ENCODE measurements around the gene WDR49.

WDR49 gene

DNA sequence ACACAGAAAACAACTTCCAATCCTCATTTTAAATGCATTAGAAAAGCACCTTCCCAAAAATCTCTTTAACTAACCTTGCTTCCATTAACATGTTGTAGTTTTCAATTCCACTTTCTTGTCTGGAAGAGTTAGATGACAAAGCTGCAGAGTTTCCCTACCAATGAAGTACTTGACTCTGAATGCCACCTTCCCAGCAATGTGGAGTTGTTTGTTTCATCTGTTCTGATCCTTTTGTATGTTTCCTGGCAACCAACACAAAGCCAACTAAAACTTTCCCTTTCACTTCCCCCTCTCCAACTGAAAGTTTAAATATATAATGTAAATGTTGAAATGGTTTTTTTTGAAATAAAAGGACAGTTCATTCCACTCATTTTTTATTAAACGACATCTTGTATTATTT is at the start of gene WDR49:
Gene WDR49 (minus strand): TSS at position 183 of the 400 bp plus-strand sequence. CDS start 517 bp downstream, outside the sequence.
- in situ Hi-C loops (cut with MboI; ENCODE audit: low pct_unique_long_range_greater_than_20kb, low sequenced_read_pairs): no loop called here
- no peak for DNase-seq

DNA sequence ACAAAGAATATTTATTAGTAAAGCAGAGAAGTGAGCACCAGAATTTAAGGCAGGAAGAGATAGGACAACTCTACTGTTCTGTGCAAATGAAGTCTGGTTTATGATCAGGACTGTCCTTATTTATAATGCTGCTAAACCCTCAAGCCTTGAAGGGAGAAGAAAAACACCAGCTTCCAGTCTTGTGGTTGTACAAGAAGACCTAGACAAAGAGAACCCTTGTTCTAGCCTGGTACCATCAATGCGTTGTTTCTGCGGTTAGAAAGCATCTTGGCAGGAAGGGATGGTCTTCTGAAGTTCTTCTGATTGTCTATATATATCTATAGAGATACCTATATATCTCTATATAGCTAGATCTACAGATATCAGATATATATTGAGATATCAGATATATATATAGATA is 47.2 kb upstream of the WDR49 start:
- in situ Hi-C loops (cut with MboI; ENCODE audit: low pct_unique_long_range_greater_than_20kb, low sequenced_read_pairs): no loop called here
- no peak for DNase-seq

DNA sequence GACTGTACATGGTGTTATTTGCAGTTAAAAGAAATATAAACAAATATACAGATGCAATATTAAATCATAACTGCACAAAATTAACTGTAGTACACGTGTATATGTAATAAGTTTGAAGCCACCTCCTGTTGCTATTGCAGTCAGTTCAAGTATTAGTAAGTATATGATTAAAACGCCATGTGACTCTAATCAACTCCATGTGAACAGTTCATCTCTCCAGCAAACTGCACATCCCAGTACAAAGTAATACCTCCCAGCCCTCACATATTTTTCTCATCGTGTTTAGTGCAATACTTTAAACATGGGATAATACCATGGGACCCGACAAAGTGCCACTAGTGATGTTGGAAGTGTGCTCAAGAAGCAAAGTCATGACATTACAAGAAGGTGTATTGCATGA is 46.3 kb upstream of the WDR49 start:
- in situ Hi-C loops (cut with MboI; ENCODE audit: low pct_unique_long_range_greater_than_20kb, low sequenced_read_pairs): no loop called here
- DNase-seq: no peak

DNA sequence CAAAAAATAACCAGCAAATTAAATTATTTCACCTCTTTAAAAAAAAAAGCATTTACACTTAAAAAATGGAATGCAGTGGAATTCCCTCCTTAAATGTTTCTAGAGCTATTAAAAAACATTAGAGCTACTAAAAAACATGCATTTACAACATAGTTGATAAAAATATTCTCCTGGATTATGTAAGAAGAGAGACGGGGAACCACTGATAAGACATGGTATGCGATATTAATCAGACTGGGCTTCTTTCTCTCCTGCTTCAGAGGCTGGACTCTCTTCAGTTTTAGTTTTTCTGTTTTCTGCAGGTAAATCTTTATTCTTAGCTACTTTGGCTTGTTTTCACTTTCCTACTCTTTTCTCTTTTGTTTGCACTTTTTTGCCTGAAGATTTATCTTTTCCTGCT is 40.4 kb upstream of the WDR49 start:
- in situ Hi-C loops (cut with MboI; ENCODE audit: low pct_unique_long_range_greater_than_20kb, low sequenced_read_pairs): no loop called here

DNA sequence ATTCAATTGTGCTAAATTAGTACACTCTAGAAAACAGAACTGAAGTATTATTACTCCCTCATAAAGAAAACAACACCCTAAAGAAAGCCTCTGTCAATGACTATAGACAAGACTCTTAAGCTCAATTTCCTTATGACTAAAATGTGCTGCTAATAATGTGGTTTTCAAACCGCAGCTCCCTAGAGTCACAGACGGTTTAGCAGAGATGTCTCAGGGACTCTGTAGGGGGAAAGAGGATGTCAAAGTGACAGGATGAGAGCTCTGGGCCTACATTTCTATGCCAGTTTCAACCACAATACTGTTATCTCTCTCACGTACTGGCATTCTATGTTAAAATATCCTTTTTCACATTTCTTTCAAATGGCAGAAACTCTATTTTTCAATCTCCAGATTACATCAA is 37.6 kb upstream of the WDR49 start:
- peak; percentile 72 for DNase-seq
- in situ Hi-C loops (cut with MboI; ENCODE audit: low pct_unique_long_range_greater_than_20kb, low sequenced_read_pairs): no loop called here

More for the DNA sequence above, 40.4 kb upstream of the WDR49 start:
- DNase-seq: no peak

DNA sequence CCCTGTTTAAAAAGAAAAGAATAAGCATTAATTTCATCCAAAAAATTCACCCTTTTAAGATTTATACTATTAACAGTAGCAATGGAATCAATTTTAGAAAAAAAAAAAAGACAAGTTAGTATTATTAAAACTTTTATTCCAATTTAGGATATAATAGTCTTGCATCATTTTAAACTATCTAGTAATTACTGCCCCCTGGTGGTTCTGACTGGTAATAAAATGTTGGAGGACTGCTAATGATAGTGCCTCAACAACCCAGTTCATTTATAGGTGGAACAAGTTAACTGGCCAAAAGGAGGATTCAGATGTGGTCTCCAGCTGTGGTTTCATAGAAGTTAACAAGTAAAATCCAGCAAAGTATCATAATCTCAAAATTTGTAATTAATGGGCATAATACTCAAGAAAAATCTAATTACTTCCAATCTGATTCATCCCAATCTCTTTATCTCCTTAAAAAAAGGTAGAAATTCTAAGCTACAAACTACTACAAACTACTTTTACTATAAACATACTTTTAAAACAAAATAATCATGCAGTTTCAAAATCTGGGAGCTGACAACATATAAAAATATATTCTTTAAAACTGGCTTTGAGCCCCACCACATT is 30.7 kb upstream of the WDR49 start:
- peak; percentile 76 for DNase-seq
- in situ Hi-C loops (cut with MboI; ENCODE audit: low pct_unique_long_range_greater_than_20kb, low sequenced_read_pairs): no loop called here

DNA sequence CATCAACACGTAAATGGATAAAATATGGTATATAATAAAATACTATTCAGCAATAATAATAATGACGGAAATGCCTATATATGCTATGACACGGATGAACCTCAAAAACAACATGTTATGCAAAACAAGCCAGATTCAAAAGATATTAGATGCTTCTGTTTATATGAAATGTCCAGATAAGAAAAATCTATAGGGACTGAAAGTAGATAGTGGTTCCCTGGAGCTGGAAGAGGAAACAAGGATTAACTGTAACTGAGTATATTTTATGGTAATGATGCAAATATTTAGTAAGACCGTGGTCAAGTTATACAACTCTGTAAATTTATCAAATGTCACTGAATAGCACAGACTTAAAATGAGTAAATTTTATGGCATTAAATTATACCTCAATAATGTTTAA is 25.8 kb upstream of the WDR49 start:
- DNase-seq: no peak
- in situ Hi-C loops (cut with MboI; ENCODE audit: low pct_unique_long_range_greater_than_20kb, low sequenced_read_pairs): no loop called here

DNA sequence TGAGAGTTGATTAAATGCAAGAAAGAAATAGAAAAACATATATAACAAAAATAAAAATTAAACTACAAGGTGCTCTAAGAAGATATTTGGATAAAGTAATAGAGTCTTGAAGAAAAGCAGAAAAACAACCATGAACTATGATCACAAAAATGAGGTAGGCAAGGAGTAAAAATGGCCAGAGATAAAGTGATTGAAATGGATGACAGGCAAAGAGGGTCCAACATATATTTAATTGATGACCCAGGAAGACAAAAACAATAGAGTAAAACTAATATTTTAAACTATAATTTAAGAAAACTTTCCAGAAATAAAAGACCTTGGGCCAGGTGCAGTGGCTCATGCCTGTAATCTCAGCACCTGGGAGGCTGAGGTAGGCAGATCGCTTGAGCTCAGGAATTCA is 22.1 kb upstream of the WDR49 start:
- in situ Hi-C loops (cut with MboI; ENCODE audit: low pct_unique_long_range_greater_than_20kb, low sequenced_read_pairs): no loop called here
- DNase-seq: no peak

DNA sequence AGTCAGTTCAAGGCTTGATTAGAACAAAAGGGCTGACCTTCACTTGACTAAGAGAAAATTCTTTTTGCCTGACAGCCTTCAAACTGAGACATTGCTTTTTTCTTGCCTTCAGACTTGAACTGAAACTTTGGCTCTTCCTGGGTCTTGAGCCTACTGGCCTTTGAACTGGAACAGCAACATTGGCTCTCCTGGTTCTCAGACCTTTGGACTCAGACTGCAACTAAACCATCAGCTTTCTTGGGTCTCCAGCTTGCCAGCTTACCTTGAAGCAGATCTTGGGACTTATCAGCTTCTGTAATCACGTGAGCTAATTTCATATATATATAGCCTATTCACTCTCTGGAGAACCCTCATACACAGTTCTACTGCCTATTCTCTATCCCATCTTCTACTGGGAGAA is 19.5 kb upstream of the WDR49 start:
- in situ Hi-C loops (cut with MboI; ENCODE audit: low pct_unique_long_range_greater_than_20kb, low sequenced_read_pairs): no loop called here
- DNase-seq: no peak

DNA sequence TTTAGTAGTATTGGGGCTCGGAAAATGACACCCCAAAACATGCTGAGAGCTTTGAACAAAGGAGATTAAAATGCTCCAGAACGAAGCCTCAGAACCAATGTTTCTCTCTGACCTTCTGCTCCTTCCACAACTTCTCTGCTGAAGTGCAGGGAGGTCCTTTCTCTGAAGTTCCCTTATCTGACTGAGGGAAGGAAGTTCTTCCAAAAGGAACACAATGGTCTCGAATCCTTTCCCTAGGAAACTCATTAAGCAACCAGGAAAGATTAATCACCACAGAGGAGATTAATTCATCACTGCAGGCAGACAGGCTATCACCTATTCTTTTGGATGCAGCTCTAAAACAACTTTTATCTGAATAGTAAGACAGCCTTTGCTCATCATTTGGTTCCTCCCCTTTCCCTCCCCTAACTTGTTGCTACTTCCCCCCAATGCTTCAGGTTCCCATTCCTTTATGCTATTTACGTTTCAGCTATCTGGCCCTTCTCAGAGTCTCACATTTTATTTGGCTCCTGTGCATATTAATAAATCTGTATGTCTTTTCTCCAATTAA is 18.2 kb upstream of the WDR49 start:
- in situ Hi-C loops (cut with MboI; ENCODE audit: low pct_unique_long_range_greater_than_20kb, low sequenced_read_pairs): no loop called here

DNA sequence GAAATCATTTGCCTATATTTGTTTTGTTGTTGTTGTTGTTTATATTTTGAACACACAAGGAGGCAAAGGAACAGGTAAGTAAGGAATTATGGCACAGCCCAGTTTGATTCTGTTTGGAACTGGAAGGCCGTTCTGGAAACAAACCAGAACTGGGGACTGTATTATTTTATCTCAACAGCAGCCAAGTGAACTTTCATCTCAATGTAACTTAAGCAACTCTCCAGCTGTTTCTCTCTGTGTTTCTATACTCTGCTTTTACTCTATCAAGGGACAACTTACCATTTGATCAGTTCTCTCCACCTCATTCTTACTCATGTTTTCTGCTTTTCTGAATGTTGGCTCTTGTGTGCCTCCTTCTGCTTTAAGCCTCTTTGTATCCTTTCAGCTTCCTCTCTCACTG is 16.0 kb upstream of the WDR49 start:
- DNase-seq: no peak
- in situ Hi-C loops (cut with MboI; ENCODE audit: low pct_unique_long_range_greater_than_20kb, low sequenced_read_pairs): no loop called here

More for the DNA sequence above, 18.2 kb upstream of the WDR49 start:
- no peak for DNase-seq

DNA sequence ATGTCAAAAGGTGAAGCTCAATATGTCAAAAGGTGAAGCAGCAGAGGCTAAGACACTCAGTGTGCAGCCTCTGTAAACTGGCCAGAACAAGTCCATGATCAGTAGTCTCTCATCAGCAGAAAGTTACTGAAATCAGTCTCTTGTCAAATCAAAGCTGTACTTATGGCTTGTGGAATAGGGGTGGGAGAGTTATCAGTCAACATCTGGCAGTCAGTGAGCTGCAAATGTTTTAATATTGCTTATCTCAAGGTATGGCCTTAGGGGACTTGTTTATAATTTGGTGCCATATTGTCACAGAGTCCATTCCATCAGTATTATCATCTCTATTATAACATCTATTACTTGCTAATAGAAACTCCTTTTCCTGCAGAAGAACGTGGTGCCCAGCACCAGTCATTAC is 14.9 kb upstream of the WDR49 start:
- in situ Hi-C loops (cut with MboI; ENCODE audit: low pct_unique_long_range_greater_than_20kb, low sequenced_read_pairs): no loop called here
- DNase-seq: no peak

DNA sequence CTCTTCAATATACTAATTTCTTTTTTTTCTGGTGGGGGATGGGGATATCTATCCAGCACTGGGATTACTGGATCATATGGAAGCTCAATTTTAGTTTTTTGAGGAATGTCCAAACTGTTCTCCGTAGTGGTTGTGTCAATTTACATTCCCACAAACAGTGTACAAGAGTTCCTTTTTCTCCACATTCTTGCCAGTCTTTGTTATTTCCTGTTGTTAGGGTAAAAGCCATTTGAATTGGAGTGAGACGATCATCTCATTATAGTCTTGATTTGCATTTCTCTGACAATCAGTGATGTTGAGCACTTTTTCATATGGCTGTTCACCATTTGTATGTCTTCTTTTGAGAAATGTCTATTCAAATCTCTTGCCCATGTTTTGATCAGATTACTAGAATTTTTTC is 12.8 kb upstream of the WDR49 start:
- in situ Hi-C loops (cut with MboI; ENCODE audit: low pct_unique_long_range_greater_than_20kb, low sequenced_read_pairs): no loop called here

DNA sequence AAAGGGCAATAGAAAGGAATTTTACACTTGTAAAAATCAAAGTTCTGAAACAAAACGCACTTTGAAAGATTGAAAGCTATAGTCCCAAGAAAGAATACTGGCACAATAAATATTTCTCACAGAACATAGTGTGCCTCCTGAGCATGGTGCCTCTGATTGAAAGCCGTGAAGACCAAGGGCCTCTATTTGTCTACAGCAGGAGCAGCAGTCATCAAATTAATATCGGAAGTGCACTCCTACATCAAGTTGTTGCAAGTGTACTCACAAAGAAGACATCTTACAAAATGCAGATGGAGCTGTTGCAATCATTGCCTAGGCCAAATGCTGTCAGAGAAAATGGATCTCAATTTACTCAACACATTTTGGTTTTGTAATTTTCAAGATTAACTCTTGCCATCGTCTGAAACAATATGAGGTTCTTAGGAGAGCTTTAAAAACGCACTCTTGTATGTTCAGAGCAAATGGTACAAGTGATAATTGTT is 9.2 kb upstream of the WDR49 start:
- in situ Hi-C loops (cut with MboI; ENCODE audit: low pct_unique_long_range_greater_than_20kb, low sequenced_read_pairs): no loop called here

More for the DNA sequence above, 12.8 kb upstream of the WDR49 start:
- DNase-seq: no peak

DNA sequence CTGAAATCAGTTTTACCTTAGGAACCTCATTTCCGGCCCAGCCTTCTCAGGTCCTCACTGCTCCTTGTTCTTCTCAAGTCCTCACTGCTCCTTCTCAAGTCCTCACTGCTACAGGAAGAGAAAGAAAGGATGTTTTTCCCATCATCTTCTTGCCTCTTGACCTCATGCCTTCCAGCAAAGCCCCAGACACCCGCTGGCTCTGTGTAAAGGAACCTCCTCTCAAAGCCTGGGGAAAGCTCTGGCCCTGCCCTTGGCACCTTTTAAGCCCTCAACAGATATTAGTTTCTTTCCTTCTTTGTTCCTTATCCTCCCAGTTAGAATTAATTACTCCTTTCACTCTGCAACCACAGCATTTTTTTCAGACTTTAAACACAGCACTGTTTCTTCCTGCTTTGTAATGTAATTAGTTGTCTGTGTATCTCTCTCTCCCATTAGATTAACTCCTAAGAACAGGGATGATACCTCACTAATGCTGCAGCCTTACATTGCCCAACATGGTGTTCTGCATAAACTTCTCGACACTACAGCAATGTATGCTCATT is 4.0 kb upstream of the WDR49 start:
- DNase-seq: no peak
- in situ Hi-C loops (cut with MboI; ENCODE audit: low pct_unique_long_range_greater_than_20kb, low sequenced_read_pairs): no loop called here

More for the DNA sequence above, 9.2 kb upstream of the WDR49 start:
- no peak for DNase-seq

DNA sequence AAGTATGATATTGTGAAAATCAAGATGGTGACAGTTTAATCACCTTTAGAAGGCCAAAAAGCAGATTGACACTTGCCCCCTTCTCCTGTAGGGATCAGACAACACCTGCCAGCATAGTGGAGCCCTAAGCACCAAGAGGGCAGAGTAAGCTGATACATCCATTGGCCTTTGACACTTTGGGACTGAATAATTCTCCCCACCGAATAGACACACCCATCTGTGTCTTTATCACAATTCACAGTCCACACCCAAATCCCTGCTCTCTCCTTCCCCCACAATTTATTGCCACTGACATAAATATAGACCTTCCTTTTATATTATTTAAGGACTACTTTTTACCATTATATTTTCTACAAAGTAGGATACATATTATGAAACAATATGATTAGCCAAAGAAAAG is 3.1 kb upstream of the WDR49 start:
- no peak for DNase-seq
- in situ Hi-C loops (cut with MboI; ENCODE audit: low pct_unique_long_range_greater_than_20kb, low sequenced_read_pairs): no loop called here

DNA sequence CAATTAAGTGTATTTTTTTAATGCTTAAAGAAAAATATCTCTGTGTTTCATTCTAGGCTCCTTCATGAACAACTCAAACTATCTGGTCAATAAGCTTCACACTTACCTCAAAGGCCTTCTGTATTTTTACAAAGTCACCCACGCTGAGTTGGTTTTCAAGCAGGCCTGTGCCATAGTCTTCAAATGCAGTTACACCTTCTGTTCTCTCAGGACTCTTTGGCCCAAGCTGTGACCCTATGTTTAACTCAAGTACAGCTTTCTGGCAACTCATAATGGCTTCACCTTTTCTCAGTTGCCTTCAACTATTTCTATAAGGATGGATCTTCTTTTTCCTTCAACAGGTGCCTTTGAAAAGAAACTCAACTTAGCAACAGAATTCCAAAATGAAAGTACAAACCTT is 587 bp downstream of the WDR49 start:
- in situ Hi-C loops (cut with MboI; ENCODE audit: low pct_unique_long_range_greater_than_20kb, low sequenced_read_pairs): no loop called here
- DNase-seq: no peak

DNA sequence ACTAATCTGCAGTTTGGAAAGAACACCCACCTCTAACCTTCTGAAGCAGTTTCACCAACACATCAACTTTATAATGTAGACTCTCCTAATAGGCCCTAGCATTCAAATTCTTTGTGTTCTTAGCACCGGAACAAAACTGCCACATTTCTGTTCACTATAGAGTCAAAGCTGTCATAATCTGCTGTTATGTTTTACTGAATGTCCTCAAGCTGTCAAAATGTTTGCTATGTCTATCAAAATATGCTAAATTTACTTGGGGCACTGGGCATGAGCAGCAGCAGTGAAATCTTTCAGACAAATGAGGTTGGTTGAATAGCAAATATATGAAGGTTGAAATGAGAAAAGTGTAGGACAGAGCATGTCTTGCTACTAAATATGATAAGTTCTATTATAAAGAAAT is 1.9 kb downstream of the WDR49 start:
- in situ Hi-C loops (cut with MboI; ENCODE audit: low pct_unique_long_range_greater_than_20kb, low sequenced_read_pairs): no loop called here
- no peak for DNase-seq

DNA sequence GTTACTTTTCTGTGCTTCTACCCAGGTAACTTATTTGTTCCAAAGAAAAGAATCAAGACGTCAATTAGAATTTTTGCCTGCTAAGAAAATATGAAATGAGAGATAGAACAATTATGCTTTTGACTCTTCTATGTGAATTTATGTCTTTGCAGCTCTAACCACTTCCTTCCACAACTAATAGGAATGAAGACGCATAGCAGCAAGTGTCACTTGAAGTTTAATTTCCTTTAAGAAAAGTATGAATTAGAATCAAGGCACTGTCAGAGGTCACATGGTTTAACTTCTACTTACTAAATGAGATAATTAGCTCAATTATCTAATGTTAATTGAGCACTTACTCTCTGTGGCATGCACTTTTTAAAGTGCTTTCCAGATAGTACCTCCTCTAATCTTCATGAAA is 3.3 kb downstream of the WDR49 start:
- no peak for DNase-seq
- in situ Hi-C loops (cut with MboI; ENCODE audit: low pct_unique_long_range_greater_than_20kb, low sequenced_read_pairs): no loop called here

DNA sequence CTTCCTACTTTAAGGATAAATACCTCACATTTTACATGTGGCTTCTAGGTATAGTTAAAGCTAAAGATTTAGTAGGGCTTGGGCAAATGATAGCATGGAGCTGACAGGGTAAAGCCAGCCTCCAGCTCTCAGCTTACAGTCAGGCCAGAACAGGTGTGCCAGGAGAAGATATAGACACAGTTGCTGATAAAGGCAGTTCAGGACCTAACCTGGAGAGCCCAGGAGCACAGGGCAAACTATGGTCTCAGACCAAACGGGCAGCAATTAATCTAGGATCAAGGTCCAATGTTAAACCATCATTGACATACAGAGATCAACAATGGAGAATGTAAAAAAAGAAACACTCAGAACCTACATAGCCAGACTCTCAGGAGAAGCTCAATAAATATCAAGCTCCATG is 4.0 kb downstream of the WDR49 start:
- no peak for DNase-seq

DNA sequence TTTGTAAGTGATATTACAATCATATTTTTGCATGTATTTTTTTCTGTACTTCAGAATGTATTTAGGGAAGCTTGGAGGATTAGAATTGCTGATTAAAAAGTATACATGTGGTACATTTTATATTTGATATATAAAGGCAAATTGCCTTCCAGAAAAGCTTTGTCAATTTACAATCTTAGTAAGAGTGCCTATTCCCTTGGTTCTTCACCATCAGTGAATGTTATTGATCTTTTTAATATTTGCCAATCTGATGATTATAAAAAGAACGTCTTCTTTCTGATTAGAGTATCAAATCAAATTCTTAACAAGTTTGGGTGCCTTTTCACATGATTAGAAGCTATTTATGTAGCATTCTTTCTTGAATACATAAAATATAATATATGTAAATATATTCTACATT is 9.1 kb downstream of the WDR49 start:
- in situ Hi-C loops (cut with MboI; ENCODE audit: low pct_unique_long_range_greater_than_20kb, low sequenced_read_pairs): no loop called here
- no peak for DNase-seq

More for the DNA sequence above, 4.0 kb downstream of the WDR49 start:
- in situ Hi-C loops (cut with MboI; ENCODE audit: low pct_unique_long_range_greater_than_20kb, low sequenced_read_pairs): no loop called here
